ENCODE data around the gene MAN2B2.
"Not testable (repeated sequence)": the region's sequence is repeated elsewhere in the genome, so short reads cannot be mapped to it uniquely, and the experiment has no call there.

Gene MAN2B2

DNA sequence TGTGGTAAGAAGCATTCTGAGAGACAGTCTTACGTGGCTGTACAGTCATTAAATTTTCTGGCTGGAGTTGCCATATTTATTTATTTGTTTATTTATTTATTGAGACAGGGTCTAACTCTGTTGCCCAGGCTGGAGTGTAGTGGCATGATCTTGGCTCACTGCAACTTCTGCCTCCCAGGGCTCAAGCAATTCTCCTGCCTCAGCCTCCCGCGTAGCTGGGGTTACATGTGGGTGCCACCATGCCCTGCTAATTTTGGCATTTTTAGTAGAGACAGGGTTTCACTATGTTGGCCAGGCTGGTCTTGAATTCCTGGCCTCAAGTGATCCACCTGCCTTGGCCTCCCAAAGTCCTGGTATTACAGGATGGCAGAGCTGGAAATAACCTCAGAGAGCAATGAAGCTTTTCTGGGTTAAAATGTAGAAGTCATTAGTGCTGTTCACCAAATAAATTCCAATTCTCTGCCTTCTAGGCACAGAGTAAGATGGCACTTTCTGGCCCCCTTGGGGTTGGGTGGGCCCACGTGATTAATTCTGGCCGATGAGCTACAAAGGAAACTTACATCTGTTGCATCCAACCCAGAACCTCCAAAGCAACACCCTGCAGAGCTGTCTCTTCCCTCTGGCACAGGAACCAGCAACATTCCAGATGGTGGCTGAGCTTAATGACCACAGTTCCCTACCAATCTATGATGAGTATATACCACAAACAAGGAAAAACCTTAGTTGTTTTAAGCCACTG lies 70.0 kb downstream of the MAN2B2 start:
- DNase-seq (ENCODE audit: low read depth), result no peak

GRCh38 chr4:6647169-6647568 lies 72.2 kb downstream of the MAN2B2 start:
- no peak for DNase-seq (ENCODE audit: low read depth)

DNA sequence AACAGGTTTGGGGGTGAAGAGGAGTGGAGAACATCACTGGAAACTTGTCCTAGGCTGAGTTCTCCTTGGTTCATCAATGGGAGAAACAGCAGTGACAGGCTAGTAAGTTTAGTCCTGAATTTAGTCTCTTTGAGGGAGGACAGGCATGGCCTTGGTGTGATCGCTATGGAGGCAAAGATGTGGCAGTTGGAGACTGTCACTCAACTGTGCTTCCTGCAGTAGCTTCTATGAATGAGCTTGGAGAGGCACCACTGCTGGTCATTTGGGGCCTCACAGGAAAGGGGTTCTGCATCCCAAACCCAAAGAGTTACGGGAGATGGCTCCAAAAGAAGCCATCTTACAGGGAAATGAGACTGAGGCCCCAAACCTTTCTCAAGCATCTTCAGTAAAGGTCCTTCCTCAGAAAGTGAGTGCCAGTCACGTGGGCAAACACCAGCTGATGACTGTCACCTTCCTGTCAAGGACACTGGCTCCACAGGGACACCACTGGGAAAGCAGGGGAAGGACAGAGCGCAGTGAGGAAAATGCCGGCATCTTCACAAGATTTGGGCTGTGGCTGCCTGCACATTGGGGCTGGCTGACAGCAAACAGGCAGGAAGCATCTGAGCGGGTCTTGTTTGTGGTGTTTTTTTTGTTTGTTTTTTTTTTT lies 72.7 kb downstream of the MAN2B2 start:
- no peak for DNase-seq (ENCODE audit: low read depth)

GRCh38 chr4:6649216-6649615 lies 74.2 kb downstream of the MAN2B2 start:
- DNase-seq (ENCODE audit: low read depth), result no peak

- not testable (repeated sequence) for DNase-seq (ENCODE audit: low read depth)
Measured at GRCh38 chr4:6654211-6654610, 79.2 kb downstream of the MAN2B2 start.

DNA sequence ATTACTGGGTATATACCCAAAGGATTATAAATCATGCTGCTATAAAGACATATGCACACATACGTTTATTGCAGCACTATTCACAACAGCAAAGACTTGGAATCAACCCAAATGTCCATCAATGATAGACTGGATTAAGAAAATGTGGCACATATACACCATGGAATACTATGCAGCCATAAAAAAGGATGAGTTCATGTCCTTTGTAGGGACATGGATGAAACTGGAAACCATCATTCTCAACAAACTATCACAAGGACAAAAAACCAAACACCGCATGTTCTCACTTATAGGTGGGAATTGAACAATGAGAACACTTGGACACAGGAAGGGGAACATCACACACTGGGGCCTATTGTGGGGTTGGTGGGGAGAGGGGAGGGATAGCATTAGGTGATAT lies 80.3 kb downstream of the MAN2B2 start:
- DNase-seq (ENCODE audit: low read depth), result not testable (repeated sequence)

DNA sequence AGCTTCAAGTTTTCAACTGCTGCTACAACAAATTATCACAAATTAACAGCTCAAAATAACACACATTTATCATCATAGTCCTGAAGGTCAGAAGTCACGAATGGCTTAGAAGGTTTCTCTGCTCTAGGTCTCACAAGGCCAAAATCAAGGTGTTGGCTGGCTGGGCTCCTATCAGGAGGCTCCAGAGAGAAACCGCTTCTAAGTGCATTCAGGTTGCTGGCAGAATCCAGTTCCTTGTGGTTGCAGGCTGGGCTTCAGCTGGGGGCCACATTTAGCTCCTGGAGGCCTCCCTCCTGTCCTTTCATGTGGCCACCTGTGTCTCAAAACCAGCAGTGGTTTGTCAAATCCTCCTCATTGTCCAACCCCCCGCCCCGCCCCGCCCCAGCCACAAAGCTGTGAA lies 80.9 kb downstream of the MAN2B2 start:
- no peak for DNase-seq (ENCODE audit: low read depth)

- DNase-seq (ENCODE audit: low read depth), result no peak
Measured at GRCh38 chr4:6657242-6658208, 82.5 kb downstream of the MAN2B2 start.

DNA sequence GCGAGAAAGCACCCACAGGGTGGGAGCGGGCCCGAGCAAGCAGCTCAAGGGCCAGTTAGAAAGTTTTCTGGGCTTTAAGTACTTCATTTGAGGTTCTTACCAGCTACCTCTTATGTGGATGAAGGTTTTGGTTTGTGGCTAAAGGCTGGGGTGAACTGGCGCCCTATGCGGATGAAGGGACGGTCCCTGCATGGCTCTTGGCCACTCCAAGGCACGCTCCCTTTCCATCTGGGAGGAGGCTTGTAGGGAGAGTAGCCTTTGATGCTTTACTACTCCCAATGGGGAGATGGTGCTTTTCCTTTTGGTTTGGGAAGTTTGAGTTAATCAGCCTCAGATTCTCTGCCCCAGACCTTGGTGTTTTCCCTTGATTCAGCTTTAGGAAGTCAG lies 83.2 kb downstream of the MAN2B2 start:
- no peak for DNase-seq (ENCODE audit: low read depth)

GRCh38 chr4:6658597-6659075 lies 83.6 kb downstream of the MAN2B2 start:
- DNase-seq (ENCODE audit: low read depth), result no peak

GRCh38 chr4:6659897-6660296 lies 84.9 kb downstream of the MAN2B2 start:
- no peak for DNase-seq (ENCODE audit: low read depth)

DNA sequence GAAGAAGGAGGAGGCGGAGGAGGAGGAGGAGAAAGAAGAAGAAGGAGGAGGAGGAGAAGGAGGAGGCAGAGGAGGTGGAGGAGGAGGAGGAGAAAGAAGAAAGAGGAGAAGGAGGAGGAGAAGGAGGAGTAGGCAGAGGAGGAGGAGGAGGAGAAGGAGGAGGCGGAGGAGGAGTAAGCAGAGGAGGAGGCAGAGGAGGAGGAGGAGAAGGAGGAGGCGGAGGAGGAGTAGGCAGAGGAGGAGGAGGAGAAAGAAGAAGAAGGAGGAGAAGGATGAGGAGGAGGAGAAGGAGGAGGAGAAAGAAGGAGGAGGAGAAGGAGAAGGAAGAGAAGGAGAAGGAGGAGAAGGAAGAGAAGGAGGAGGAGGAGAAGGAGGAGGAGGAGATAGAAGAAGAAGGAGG lies 85.4 kb downstream of the MAN2B2 start:
- DNase-seq (ENCODE audit: low read depth), result no peak

DNA sequence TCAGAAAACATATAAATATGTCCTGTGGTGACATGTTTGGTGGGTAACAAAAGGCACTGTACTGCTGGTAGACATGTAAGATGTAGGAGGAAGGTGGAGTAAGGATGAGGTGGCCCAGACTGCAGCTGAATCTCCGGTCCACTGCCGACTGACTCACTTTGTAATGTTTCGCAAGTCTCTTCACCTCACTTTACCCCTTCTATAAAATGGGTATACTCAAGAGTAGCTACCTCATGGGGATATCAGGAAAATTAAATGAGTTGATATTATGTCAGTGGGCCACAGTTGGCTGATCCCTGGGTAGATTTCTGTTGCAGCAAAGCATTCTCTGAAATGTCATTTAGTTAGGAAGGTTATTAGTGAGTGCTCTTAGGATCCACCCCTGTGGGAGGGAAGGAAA lies 87.6 kb downstream of the MAN2B2 start:
- DNase-seq (ENCODE audit: low read depth), result no peak

DNA sequence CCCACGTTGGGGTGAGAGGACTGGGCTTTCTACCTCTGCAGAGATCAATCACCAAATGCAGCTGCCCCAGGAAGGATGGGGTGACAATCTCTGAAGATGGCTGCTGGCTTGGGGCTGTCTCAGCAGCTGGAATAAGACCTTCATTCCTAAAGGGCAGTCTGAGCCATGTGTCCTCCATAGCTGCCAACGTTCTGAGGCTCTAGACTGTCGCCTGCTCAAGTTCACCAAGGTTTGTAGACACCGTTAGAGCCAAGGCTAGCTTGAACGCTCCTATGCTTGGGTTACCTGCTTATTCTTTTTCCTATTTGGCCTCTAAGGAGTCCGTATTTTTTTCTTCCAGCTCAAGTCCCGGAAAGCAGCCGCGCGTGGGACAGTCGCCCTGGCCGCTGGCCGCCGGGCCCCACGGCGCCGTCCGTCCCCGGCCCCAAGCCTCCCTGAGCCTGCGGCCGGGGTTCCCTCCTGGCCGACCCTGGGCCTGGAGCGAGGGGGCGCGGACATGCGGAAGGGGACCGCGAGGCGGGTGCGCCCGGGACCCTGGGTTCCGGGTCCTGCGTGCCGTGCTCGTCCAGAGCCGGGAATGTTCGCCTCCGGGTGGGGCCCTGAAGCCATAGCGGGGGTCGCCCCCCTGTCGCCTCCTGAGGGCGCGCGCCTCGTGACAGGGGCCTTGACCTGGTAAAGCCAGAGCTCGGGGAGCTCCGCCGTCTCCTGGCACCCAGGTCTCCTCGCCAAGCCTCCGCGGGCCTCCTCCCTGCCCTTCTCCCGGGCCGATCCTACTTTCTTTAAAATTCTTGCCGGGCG lies 88.8 kb downstream of the MAN2B2 start:
- no peak for DNase-seq (ENCODE audit: low read depth)

DNA sequence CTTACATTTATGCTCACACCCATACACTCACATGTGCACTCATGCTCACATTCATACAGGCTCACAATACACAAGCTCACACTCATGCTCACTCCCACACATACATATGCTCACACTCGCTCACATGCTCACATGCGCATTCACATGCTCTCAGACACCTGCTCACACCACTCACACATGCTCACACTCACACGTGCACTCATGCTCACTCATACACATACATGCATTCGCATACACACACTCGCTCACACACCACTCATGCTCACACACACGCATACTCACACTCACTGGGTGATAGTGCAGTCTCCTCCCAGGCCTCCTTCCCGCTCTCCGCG lies 90.3 kb downstream of the MAN2B2 start:
- no peak for DNase-seq (ENCODE audit: low read depth)

- no peak for DNase-seq (ENCODE audit: low read depth)
Measured at GRCh38 chr4:6668391-6668790, 93.4 kb downstream of the MAN2B2 start.

DNA sequence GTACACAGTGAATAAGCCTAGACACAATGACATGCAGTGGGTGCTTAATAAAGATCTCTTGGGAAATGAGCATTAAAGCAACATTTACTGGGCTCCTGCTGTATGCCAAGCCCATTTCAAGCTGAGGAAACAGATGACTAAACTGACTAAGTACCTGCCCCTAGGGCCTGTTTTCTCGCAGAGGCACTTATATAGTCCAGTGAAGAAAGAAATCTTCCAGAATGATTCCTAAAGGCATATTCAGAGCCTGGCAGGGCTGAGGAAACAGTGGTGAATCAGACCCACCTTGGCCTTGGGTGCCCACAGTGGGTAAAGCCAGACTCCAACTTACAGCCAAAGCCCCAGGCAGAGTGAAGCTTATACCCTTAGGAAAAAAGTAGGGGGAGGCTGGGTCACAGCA lies 96.7 kb downstream of the MAN2B2 start:
- DNase-seq (ENCODE audit: low read depth), result no peak

- no peak for DNase-seq (ENCODE audit: low read depth)
Measured at GRCh38 chr4:6672131-6672530, 97.1 kb downstream of the MAN2B2 start.

DNA sequence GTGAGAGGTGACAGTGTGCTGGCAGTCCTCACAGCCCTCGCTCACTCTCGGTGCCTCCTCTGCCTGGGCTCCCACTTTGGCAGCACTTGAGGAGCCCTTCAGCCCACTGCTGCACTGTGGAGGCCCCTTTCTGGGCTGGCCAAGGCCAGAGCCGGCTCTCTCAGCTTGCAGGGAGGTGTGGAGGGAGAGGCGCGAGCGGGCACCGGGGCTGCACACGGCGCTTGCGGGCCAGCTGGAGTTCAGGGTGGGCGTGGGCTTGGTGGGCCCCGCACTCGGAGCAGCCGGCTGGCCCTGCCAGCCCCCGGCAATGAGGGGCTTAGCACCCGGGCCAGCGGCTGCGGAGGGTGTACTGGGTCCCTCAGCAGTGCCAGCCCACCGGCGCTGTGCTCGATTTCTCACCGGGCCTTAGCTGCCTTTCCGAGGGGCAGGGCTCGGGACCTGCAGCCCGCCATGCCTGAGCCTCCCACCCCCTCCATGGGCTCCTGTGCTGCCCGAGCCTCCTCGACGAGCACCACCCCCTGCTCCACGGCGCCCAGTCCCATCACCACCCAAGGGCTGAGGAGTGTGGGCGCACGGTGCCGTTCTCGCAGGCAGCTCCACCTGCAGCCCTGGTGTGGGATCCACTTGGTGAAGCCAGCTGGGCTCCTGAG lies 97.7 kb downstream of the MAN2B2 start:
- not testable (repeated sequence) for DNase-seq (ENCODE audit: low read depth)
